Esophagus (tissue), 2 donors: ENCODE measurements around the gene IREB2. TPM values are rescaled to one million over a fixed set of nuclear protein-coding genes. Genes with fewer than 3 reads are reported as not detected.

ENCODE experiments used
- H3K27ac ChIP-seq, 2 donors: one replicate each; pipeline ENCODE4 v1.5.1; 2013; ENCODE audit warnings: low read depth in 2 of 2, mild to moderate bottlenecking in 2 of 2, inconsistent platforms in 1 of 2, low read length in 1 of 2, moderate library complexity in 1 of 2
- H3K27me3 ChIP-seq, 2 donors: one replicate each; pipeline ENCODE4 v1.6.1; 2013; ENCODE audit warnings: low read length in 2 of 2, control low read depth in 1 of 2, mild to moderate bottlenecking in 1 of 2; ENCODE audit not compliant: insufficient read depth in 2 of 2, control insufficient read depth in 1 of 2
- H3K36me3 ChIP-seq, 2 donors: one replicate each; pipeline ENCODE4 v1.6.1; 2013; ENCODE audit warnings: low read length in 1 of 2; ENCODE audit not compliant: control insufficient read depth in 2 of 2, insufficient read depth in 2 of 2
- H3K4me1 ChIP-seq, 2 donors: one replicate each; pipeline ENCODE4 v1.6.1; 2013; ENCODE audit warnings: low read length in 1 of 2; ENCODE audit not compliant: control insufficient read depth in 2 of 2, insufficient read depth in 2 of 2
- H3K4me3 ChIP-seq, 2 donors: one replicate each; pipeline ENCODE4 v1.5.1; 2013; ENCODE audit warnings: low read length in 2 of 2, mild to moderate bottlenecking in 2 of 2, low read depth in 1 of 2, moderate library complexity in 1 of 2
- H3K9me3 ChIP-seq, 2 donors: one replicate each; pipeline ENCODE4 v1.6.1; 2013; ENCODE audit warnings: mild to moderate bottlenecking in 2 of 2, low read depth in 1 of 2, low read length in 1 of 2, moderate library complexity in 1 of 2; ENCODE audit not compliant: control insufficient read depth in 2 of 2, insufficient read depth in 1 of 2
- WGBS, 2 donors: extraction: QIAGEN DNeasy Blood & Tissue Kit; methylation state at CpG; one replicate each; pipeline ENCODE4 v1.1.7; 2013; 5-methylcytosine and 5-hydroxymethylcytosine counted together
- polyA plus RNA-seq, 2 donors: library from polyadenylated mRNA; stranded (reverse); fragments of 200-250 nt; gene quantifications; one replicate each; pipeline ENCODE4 v1.2.3, GENCODE V29; 2013
- donor health status: healthy with polysubstance abuse.
- donor health status: Bipolar disorder and iron deficiency.

Gene IREB2
- polyA plus RNA-seq, 2 donors, result 9.0 to 9.2 TPM

GRCh38 chr15:78440375-78441373, 2.7 kb downstream of the IREB2 start:
- no peaks in the 10 kb centered on the region for H3K4me1 ChIP-seq
- no peak overlapping the region for H3K27ac ChIP-seq
- no peak overlapping the region for H3K4me3 ChIP-seq
- no peaks in the 10 kb centered on the region for H3K9me3 ChIP-seq
- H3K27me3 ChIP-seq, result no peaks in the 10 kb centered on the region
- 75 to 79% methylated on average over 3 of the region's 3 CpGs for WGBS, 2 donors
- no peaks in the 10 kb centered on the region for H3K36me3 ChIP-seq

- peaks cover 3 to 4% of the 10 kb centered on the region in 2 donors for H3K36me3 ChIP-seq
- H3K4me3 ChIP-seq, result no peak overlapping the region
- H3K27ac ChIP-seq, result no peak overlapping the region
- no peaks in the 10 kb centered on the region for H3K27me3 ChIP-seq
- H3K9me3 ChIP-seq, result no peaks in the 10 kb centered on the region
- H3K4me1 ChIP-seq, result no peaks in the 10 kb centered on the region
- WGBS, 2 donors, result 72 to 88% methylated on average over 1 of the region's 1 CpG
Observed at GRCh38 chr15:78444255-78444654, 6.2 kb downstream of the IREB2 start.

- Histone ChIP-seq H3K9me3 (no peaks in the 10 kb centered on the region), H3K36me3 (peaks cover 3 to 4% of the 10 kb centered on the region in 2 donors), H3K27me3 (no peaks in the 10 kb centered on the region), H3K4me1 (peaks cover 3% of the 10 kb centered on the region in 2 donors), H3K4me3 (no peak overlapping the region), H3K27ac (no peak overlapping the region)
- WGBS, 2 donors, result 93 to 98% methylated on average over 2 of the region's 2 CpGs
Observed at GRCh38 chr15:78445875-78446274, 7.9 kb downstream of the IREB2 start.

GRCh38 chr15:78446551-78446950, 8.5 kb downstream of the IREB2 start:
- Histone ChIP-seq H3K27me3 (no peaks in the 10 kb centered on the region), H3K9me3 (no peaks in the 10 kb centered on the region), H3K36me3 (peaks cover 3 to 4% of the 10 kb centered on the region in 2 donors), H3K4me3 (no peak overlapping the region), H3K4me1 (peaks cover 3% of the 10 kb centered on the region in 2 donors), H3K27ac (no peak overlapping the region)
- whole genome bisulfite sequencing, 2 donors, result 90 to 94% methylated on average over 3 of the region's 3 CpGs

GRCh38 chr15:78448441-78449219, 10.6 kb downstream of the IREB2 start:
- Histone ChIP-seq H3K27me3 (no peaks in the 10 kb centered on the region), H3K4me1 (peaks cover 3% of the 10 kb centered on the region in 2 donors), H3K27ac (no peak overlapping the region), H3K4me3 (no peak overlapping the region), H3K36me3 (peaks cover 3 to 4% of the 10 kb centered on the region in 2 donors), H3K9me3 (no peaks in the 10 kb centered on the region)
- 51 to 58% methylated on average over 4 of the region's 4 CpGs for WGBS, 2 donors

GRCh38 chr15:78449220-78449999, 11.4 kb downstream of the IREB2 start:
- Histone ChIP-seq H3K36me3 (peaks cover 3 to 4% of the 10 kb centered on the region in 2 donors), H3K4me3 (no peak overlapping the region), H3K27me3 (no peaks in the 10 kb centered on the region), H3K27ac (no peak overlapping the region), H3K9me3 (no peaks in the 10 kb centered on the region), H3K4me1 (peaks cover 3% of the 10 kb centered on the region in 2 donors)
- 53 to 56% methylated on average over 8 of the region's 8 CpGs for WGBS, 2 donors

GRCh38 chr15:78450285-78450858, 12.4 kb downstream of the IREB2 start:
- Histone ChIP-seq H3K27ac (no peak overlapping the region), H3K27me3 (no peaks in the 10 kb centered on the region), H3K9me3 (no peaks in the 10 kb centered on the region), H3K4me1 (peaks cover 3% of the 10 kb centered on the region in 2 donors), H3K36me3 (peaks cover 3 to 4% of the 10 kb centered on the region in 2 donors), H3K4me3 (no peak overlapping the region)
- 69 to 74% methylated on average over 5 of the region's 5 CpGs for WGBS, 2 donors

GRCh38 chr15:78452485-78452884, 14.5 kb downstream of the IREB2 start:
- Histone ChIP-seq H3K27ac (no peak overlapping the region), H3K9me3 (no peaks in the 10 kb centered on the region), H3K36me3 (peaks cover 0 to 3% of the 10 kb centered on the region in 2 donors), H3K4me1 (peaks cover 3 to 6% of the 10 kb centered on the region in 2 donors), H3K27me3 (no peaks in the 10 kb centered on the region), H3K4me3 (no peak overlapping the region)
- WGBS, 2 donors, result 97 to 99% methylated on average over 3 of the region's 3 CpGs

- 52 to 74% methylated on average over 2 of the region's 2 CpGs for WGBS, 2 donors
Observed at GRCh38 chr15:78453447-78453846, 15.4 kb downstream of the IREB2 start.

More at GRCh38 chr15:78453447-78453846, 15.4 kb downstream of the IREB2 start:
- H3K36me3 ChIP-seq, result no peaks in the 10 kb centered on the region
- H3K9me3 ChIP-seq, result no peaks in the 10 kb centered on the region
- H3K4me3 ChIP-seq, result no peak overlapping the region
- no peak overlapping the region for H3K27ac ChIP-seq
- H3K4me1 ChIP-seq, result peaks cover 3 to 6% of the 10 kb centered on the region in 2 donors
- no peaks in the 10 kb centered on the region for H3K27me3 ChIP-seq
